ENCODE results near the gene CHMP1A. TPM values are rescaled to one million over a fixed set of nuclear protein-coding genes. Genes with fewer than 3 reads are reported as not detected.

CHMP1A gene
- total RNA-seq, 4 donors from 2014 or later = 54.5 to 101 (median 82.2) TPM

GRCh38 chr16:89607937-89608740 is 49.4 kb downstream of the CHMP1A start:
- Histone ChIP-seq H3K9me3 (no peaks in the 10 kb centered on the region), H3K27ac (no peak overlapping the region), H3K27me3 (peaks cover 78% of the 10 kb centered on the region), H3K4me1 (no peaks in the 10 kb centered on the region), H3K4me3 (no peak overlapping the region), H3K36me3 (no peaks in the 10 kb centered on the region)
- no peak for TF ChIP-seq POLR2AphosphoS5 (IDR thresholded peaks at IDR 0.05)
- TF ChIP-seq POLR2A (IDR thresholded peaks at IDR 0.05) = no peak
- TF ChIP-seq CTCF (IDR thresholded peaks at IDR 0.05) = no peak
- TF ChIP-seq EP300 (IDR thresholded peaks at IDR 0.05) = no peak
- WGBS, 2 donors (ENCODE audit: low coverage in 1 of 2) = 78 to 82% methylated on average over 14 to 31 of the region's 32 CpGs
- ATAC-seq = no peak

GRCh38 chr16:89607453-89607852 is 50.1 kb downstream of the CHMP1A start:
- H3K9me3 ChIP-seq = no peaks in the 10 kb centered on the region
- H3K36me3 ChIP-seq = no peaks in the 10 kb centered on the region
- no peak overlapping the region for H3K4me3 ChIP-seq
- peaks cover 0 to 7% (median 0%) of the 10 kb centered on the region in 3 donors for H3K4me1 ChIP-seq
- 63 to 70% methylated on average over 2 to 5 of the region's 9 CpGs for WGBS, 2 donors (ENCODE audit: low coverage in 1 of 2)
- no peak overlapping the region for H3K27ac ChIP-seq
- H3K27me3 ChIP-seq = peaks cover 78% of the 10 kb centered on the region
- no peak for TF ChIP-seq CTCF (IDR thresholded peaks at IDR 0.05)
- TF ChIP-seq POLR2A (IDR thresholded peaks at IDR 0.05) = no peak
- no peak for TF ChIP-seq POLR2AphosphoS5 (IDR thresholded peaks at IDR 0.05)
- TF ChIP-seq EP300 (IDR thresholded peaks at IDR 0.05) = no peak
- no peak for ATAC-seq

- no peak for ATAC-seq
- Histone ChIP-seq H3K4me3 (no peak overlapping the region), H3K27me3 (peaks cover 74% of the 10 kb centered on the region), H3K4me1 (peaks cover 0 to 12% (median 0%) of the 10 kb centered on the region in 3 donors), H3K27ac (no peak overlapping the region), H3K36me3 (no peaks in the 10 kb centered on the region), H3K9me3 (no peaks in the 10 kb centered on the region)
- WGBS, 2 donors (ENCODE audit: low coverage in 1 of 2) = 67% methylated on average over 2 of the region's 9 CpGs; no CpG with 5 or more reads in 1 of the 2 donors
- TF ChIP-seq POLR2A (IDR thresholded peaks at IDR 0.05) (no peak), POLR2AphosphoS5 (IDR thresholded peaks at IDR 0.05) (no peak), EP300 (IDR thresholded peaks at IDR 0.05) (no peak), CTCF (IDR thresholded peaks at IDR 0.05) (no peak)
These were observed 51.5 kb downstream of the CHMP1A start for GRCh38 chr16:89606006-89606405.

GRCh38 chr16:89605186-89605970 is 52.1 kb downstream of the CHMP1A start:
- no peak overlapping the region for H3K27ac ChIP-seq
- H3K4me3 ChIP-seq = no peak overlapping the region
- peaks cover 0 to 12% (median 0%) of the 10 kb centered on the region in 3 donors for H3K4me1 ChIP-seq
- no peak for ATAC-seq
- no peaks in the 10 kb centered on the region for H3K9me3 ChIP-seq
- H3K27me3 ChIP-seq = peaks cover 70% of the 10 kb centered on the region
- TF ChIP-seq EP300 (IDR thresholded peaks at IDR 0.05) (no peak), POLR2AphosphoS5 (IDR thresholded peaks at IDR 0.05) (no peak), CTCF (IDR thresholded peaks at IDR 0.05) (no peak), POLR2A (IDR thresholded peaks at IDR 0.05) (no peak)
- WGBS, 2 donors (ENCODE audit: low coverage in 1 of 2) = 73 to 90% methylated on average over 2 to 6 of the region's 34 CpGs
- H3K36me3 ChIP-seq = no peaks in the 10 kb centered on the region
